Mesendoderm (in vitro differentiated cells): ENCODE measurements around the gene ZBTB40.

ENCODE experiments used
- DNase-seq: peaks from one replicate; pipeline ENCODE4 v3.0.0; 2013
- H2AK5ac ChIP-seq: 2 replicates; pipeline ENCODE4 v1.6.1; 2013; ENCODE audit warnings: low read length, inconsistent platforms
- H2BK120ac ChIP-seq: 2 replicates; pipeline ENCODE4 v1.6.1; 2013; ENCODE audit warnings: low read depth, mild to moderate bottlenecking, low read length, moderate library complexity, mixed read lengths
- H2BK15ac ChIP-seq: replicated peaks from 2 replicates; pipeline ENCODE4 v1.6.1; 2013; ENCODE audit warnings: low read depth, mild to moderate bottlenecking, moderate library complexity
- H2BK5ac ChIP-seq: 2 replicates; pipeline ENCODE4 v1.6.1; 2013; ENCODE audit warnings: low read length, inconsistent platforms
- H3K18ac ChIP-seq: 2 replicates; pipeline ENCODE4 v1.6.1; 2013; ENCODE audit warnings: mild to moderate bottlenecking, low read length, mixed read lengths
- H3K23ac ChIP-seq: one replicate; pipeline ENCODE4 v1.6.1; 2013; ENCODE audit warnings: low read length
- H3K27ac ChIP-seq: 2 replicates; pipeline ENCODE4 v1.5.1; 2013; ENCODE audit warnings: low read depth, mild to moderate bottlenecking, inconsistent platforms, low read length, moderate library complexity
- H3K27me3 ChIP-seq: 2 replicates; pipeline ENCODE4 v1.6.1; 2013; ENCODE audit warnings: low read length, control low read depth, mild to moderate bottlenecking, inconsistent platforms; ENCODE audit not compliant: insufficient read depth, poor library complexity
- H3K36me3 ChIP-seq: 2 replicates; pipeline ENCODE4 v1.6.1; 2013; ENCODE audit warnings: low read length, inconsistent platforms; ENCODE audit not compliant: control insufficient read depth, insufficient read depth
- H3K4ac ChIP-seq: one replicate; pipeline ENCODE4 v1.6.1; 2013; ENCODE audit warnings: low read depth, mild to moderate bottlenecking, low read length, moderate library complexity
- H3K4me1 ChIP-seq: 2 replicates; pipeline ENCODE4 v1.6.1; 2013; ENCODE audit warnings: low read depth, low read length, inconsistent platforms; ENCODE audit not compliant: control insufficient read depth
- H3K4me2 ChIP-seq: 2 replicates; pipeline ENCODE4 v1.6.1; 2013; ENCODE audit warnings: low read length
- H3K4me3 ChIP-seq: 2 replicates; pipeline ENCODE4 v1.5.1; 2013; ENCODE audit warnings: mild to moderate bottlenecking, low read length
- H3K56ac ChIP-seq: one replicate; pipeline ENCODE4 v1.6.1; 2013; ENCODE audit warnings: low read length
- H3K79me1 ChIP-seq: 2 replicates; pipeline ENCODE4 v1.6.1; 2013; ENCODE audit warnings: low read length, inconsistent platforms
- H3K79me2 ChIP-seq: 2 replicates; pipeline ENCODE4 v1.6.1; 2013; ENCODE audit warnings: mild to moderate bottlenecking, low read length; ENCODE audit not compliant: control insufficient read depth, insufficient read depth
- H3K9ac ChIP-seq: 2 replicates; pipeline ENCODE4 v1.6.1; 2013; ENCODE audit warnings: low read length, inconsistent platforms
- H4K5ac ChIP-seq: one replicate; pipeline ENCODE4 v1.6.1; 2013; ENCODE audit warnings: low read length
- H4K8ac ChIP-seq: one replicate; pipeline ENCODE4 v1.6.1; 2013; ENCODE audit warnings: low read depth, mild to moderate bottlenecking, control low read depth, low read length, moderate library complexity
- WGBS: extraction: QIAGEN DNeasy Blood & Tissue Kit; methylation state at CpG from one replicate; pipeline ENCODE4 v1.1.7; 2013; ENCODE audit warnings: low lambda C conversion rate, missing lambda C conversion rate; ENCODE audit not compliant: insufficient coverage; ENCODE audit errors: extremely low coverage; 5-methylcytosine and 5-hydroxymethylcytosine counted together

Gene ZBTB40

DNA sequence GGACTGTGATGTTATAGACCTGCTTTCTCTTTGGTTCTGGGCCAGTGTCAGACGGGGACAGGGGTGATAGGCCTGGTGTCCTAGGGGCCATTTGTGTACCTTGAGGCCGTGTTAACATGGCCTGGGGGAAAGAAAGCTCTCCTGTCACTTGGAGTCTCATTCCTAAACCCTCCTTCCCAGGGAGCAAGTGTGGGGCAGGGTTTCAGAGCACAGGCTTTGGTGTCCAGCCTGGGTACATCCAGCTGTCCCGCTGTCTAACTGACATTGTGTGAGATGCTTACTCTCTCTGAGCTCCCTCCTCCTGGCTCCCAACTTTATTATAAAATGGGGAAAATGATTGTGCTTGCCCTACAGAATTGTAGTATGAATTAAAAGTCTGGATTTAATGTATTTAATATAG is 79.1 kb downstream of the ZBTB40 start:
- H3K27ac ChIP-seq = no peak overlapping the region

DNA sequence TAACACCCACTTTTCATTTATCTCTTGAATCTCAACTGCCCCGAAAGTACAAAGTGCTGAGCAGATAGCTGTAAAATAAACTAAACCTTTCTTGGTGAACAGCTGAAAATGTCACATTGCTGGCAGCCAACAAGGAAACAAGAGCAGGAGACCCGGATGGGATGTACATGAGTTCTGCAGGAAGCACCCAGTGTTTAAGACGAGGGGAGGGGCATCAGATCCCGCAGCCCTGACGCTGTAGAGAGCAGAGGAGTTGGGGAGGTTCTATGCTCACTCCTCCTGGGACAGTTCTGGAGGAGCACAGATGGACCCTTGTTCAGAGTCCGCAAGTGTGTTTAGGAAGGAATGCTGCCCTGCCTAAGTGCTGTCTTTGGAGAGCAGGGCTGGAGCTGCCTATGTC is 79.6 kb downstream of the ZBTB40 start:
- H2AK5ac ChIP-seq = no peak overlapping the region
- no peak overlapping the region for H4K5ac ChIP-seq
- H3K4me2 ChIP-seq = no peak overlapping the region
- no peak overlapping the region for H3K56ac ChIP-seq
- H2BK120ac ChIP-seq = no peak overlapping the region
- no peak overlapping the region for H3K4me3 ChIP-seq
- peaks cover 4% of the 10 kb centered on the region for H3K36me3 ChIP-seq
- no peak overlapping the region for H3K9ac ChIP-seq
- no peak overlapping the region for H4K8ac ChIP-seq
- H3K27me3 ChIP-seq = no peaks in the 10 kb centered on the region
- WGBS = no CpG with 5 or more reads among the region's 6 CpGs
- no peak overlapping the region for H3K23ac ChIP-seq
- no peaks in the 10 kb centered on the region for H3K4me1 ChIP-seq
- no peaks in the 10 kb centered on the region for H3K79me1 ChIP-seq
- H3K4ac ChIP-seq = no peak overlapping the region
- H3K27ac ChIP-seq = no peak overlapping the region
- no peak overlapping the region for H2BK15ac ChIP-seq
- no peak overlapping the region for H2BK5ac ChIP-seq
- no peak overlapping the region for H3K18ac ChIP-seq
- DNase-seq = no peak
- H3K79me2 ChIP-seq = no peaks in the 10 kb centered on the region

More for the DNA sequence above, 79.1 kb downstream of the ZBTB40 start:
- Histone ChIP-seq H2BK120ac (no peak overlapping the region), H3K56ac (no peak overlapping the region), H3K4ac (no peak overlapping the region), H2AK5ac (no peak overlapping the region), H3K79me2 (no peaks in the 10 kb centered on the region), H3K23ac (no peak overlapping the region), H3K79me1 (no peaks in the 10 kb centered on the region), H3K36me3 (peaks cover 4% of the 10 kb centered on the region), H3K27me3 (no peaks in the 10 kb centered on the region), H4K8ac (no peak overlapping the region), H3K9ac (no peak overlapping the region), H2BK5ac (no peak overlapping the region), H2BK15ac (no peak overlapping the region), H3K4me2 (no peak overlapping the region), H3K4me1 (no peaks in the 10 kb centered on the region), H3K4me3 (no peak overlapping the region), H3K18ac (no peak overlapping the region), H4K5ac (no peak overlapping the region)
- WGBS = no CpG with 5 or more reads among the region's 3 CpGs
- DNase-seq = no peak

DNA sequence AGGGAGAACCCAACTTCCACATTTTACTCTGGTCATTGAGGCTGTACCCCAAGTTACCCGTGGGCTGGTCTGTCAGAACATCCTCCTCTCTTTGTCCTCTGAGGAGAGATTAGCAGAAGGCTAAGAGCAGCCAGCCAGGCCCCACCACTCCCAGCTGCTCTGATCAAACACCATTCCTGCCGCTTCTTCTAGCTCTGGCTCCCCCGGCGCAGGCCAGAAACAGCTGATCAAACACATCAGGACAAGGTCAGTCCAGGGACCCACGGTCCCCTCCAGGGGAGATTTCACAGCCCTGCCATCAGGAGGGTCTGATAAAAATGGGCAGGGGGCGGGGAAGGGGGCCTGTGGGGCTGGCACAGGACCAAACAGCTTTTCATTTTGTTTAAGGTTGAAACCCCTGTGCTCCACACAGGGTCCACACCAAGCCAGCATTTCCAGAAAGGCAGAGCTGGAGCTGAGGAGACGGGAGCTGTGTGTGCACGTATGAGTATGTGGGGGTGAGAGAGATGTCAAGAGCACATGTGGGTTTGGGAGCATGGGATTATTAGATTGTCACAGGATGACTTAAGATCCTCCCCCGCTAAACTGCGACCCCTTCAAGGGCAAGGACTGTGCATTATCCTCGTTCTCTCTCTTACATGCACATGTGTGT is 81.7 kb downstream of the ZBTB40 start:
- H2BK15ac ChIP-seq = no peak overlapping the region
- H3K4me1 ChIP-seq = no peaks in the 10 kb centered on the region
- H3K4me2 ChIP-seq = no peak overlapping the region
- no peaks in the 10 kb centered on the region for H3K79me2 ChIP-seq
- no peaks in the 10 kb centered on the region for H3K27me3 ChIP-seq
- H4K5ac ChIP-seq = no peak overlapping the region
- WGBS = no CpG with 5 or more reads among the region's 11 CpGs
- no peak overlapping the region for H2BK5ac ChIP-seq
- no peak overlapping the region for H2BK120ac ChIP-seq
- no peak overlapping the region for H3K23ac ChIP-seq
- no peaks in the 10 kb centered on the region for H3K79me1 ChIP-seq
- no peak overlapping the region for H3K4me3 ChIP-seq
- no peak overlapping the region for H3K56ac ChIP-seq
- H2AK5ac ChIP-seq = no peak overlapping the region
- H3K36me3 ChIP-seq = no peaks in the 10 kb centered on the region
- H3K4ac ChIP-seq = no peak overlapping the region
- no peak for DNase-seq
- H3K18ac ChIP-seq = no peak overlapping the region
- H4K8ac ChIP-seq = no peak overlapping the region
- no peak overlapping the region for H3K9ac ChIP-seq
- no peak overlapping the region for H3K27ac ChIP-seq

DNA sequence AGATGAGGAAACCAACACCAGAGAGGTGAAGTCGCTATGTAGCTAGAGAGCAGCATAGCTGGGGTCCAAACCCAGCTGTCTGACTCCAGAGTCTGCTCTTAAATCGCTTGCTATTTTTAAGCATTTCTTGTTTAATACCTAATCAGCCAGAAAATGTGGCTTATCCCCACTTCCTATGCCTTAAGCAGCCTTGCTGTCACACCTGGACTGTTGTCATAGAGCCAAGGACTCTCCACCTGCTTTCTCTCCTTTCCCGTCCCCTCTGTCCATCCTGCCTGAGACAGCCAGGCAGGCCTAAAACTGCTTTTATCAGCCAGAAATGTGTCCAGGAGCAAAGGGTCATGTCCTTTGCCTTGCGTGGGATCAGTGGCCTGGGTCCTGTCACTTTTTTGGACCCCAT is 83.3 kb downstream of the ZBTB40 start:
- no peak for DNase-seq
- no peak overlapping the region for H3K27ac ChIP-seq
- no CpG with 5 or more reads among the region's 4 CpGs for WGBS
- no peaks in the 10 kb centered on the region for H3K4me1 ChIP-seq
- H3K9ac ChIP-seq = no peak overlapping the region
- H2AK5ac ChIP-seq = no peak overlapping the region
- H3K4me3 ChIP-seq = no peak overlapping the region
- no peak overlapping the region for H3K23ac ChIP-seq
- H3K27me3 ChIP-seq = no peaks in the 10 kb centered on the region
- no peaks in the 10 kb centered on the region for H3K36me3 ChIP-seq
- no peak overlapping the region for H3K4ac ChIP-seq
- H4K8ac ChIP-seq = no peak overlapping the region
- no peaks in the 10 kb centered on the region for H3K79me2 ChIP-seq
- H2BK5ac ChIP-seq = no peak overlapping the region
- no peak overlapping the region for H4K5ac ChIP-seq
- no peak overlapping the region for H2BK120ac ChIP-seq
- H3K56ac ChIP-seq = no peak overlapping the region
- no peak overlapping the region for H3K4me2 ChIP-seq
- no peak overlapping the region for H3K18ac ChIP-seq
- no peak overlapping the region for H2BK15ac ChIP-seq
- H3K79me1 ChIP-seq = no peaks in the 10 kb centered on the region

DNA sequence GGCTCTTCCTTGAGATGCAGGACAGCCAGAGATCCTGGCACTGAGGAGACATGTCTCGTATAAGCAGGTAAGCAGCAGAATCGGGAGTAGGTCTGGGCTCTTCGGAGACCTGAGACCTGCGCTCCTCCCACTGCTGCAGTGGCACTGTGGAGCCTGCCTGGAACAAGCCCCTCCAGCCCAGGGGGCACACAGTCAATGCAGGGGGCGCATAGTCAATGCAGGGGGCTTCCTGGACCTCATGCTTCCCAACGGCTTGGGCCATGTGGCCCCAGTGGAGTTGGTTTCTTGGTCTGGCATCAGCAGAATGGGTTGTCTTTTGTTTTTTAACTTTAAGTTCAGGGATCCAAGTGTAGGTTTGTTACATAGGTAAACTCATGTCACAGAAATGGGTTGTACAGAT is 83.7 kb downstream of the ZBTB40 start:
- Histone ChIP-seq H4K5ac (no peak overlapping the region), H2BK15ac (no peak overlapping the region), H3K18ac (no peak overlapping the region)

DNA sequence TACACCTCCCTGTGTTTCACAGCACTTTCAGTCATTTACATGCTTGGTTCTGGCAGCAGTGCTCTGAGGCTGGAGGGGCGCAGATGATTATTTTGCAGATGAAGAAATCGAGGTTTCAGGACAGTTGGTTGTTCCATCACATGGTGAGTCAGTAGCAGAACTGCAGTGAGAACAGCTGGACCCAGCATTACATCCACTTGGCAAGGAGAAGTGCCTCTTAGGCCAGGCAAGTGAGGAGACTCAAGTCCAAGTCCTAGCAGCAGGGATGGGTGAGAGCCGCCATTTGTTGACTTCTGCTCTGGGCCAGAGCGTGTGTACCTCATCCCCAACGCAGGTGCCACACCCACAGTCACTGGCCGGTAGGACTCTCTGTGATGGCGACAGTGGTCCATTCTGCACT is 84.9 kb downstream of the ZBTB40 start:
- no peak overlapping the region for H3K27ac ChIP-seq
- H3K79me2 ChIP-seq = no peaks in the 10 kb centered on the region
- no peak overlapping the region for H2AK5ac ChIP-seq
- no peak for DNase-seq
- no peak overlapping the region for H3K4me2 ChIP-seq
- no peak overlapping the region for H3K56ac ChIP-seq
- H3K4ac ChIP-seq = no peak overlapping the region
- no peaks in the 10 kb centered on the region for H3K36me3 ChIP-seq
- H3K4me1 ChIP-seq = no peaks in the 10 kb centered on the region
- H2BK120ac ChIP-seq = no peak overlapping the region
- H3K27me3 ChIP-seq = no peaks in the 10 kb centered on the region
- H3K23ac ChIP-seq = no peak overlapping the region
- no peak overlapping the region for H3K9ac ChIP-seq
- no peak overlapping the region for H3K4me3 ChIP-seq
- H3K79me1 ChIP-seq = no peaks in the 10 kb centered on the region
- no peak overlapping the region for H2BK5ac ChIP-seq
- no peak overlapping the region for H4K5ac ChIP-seq
- H4K8ac ChIP-seq = no peak overlapping the region
- no peak overlapping the region for H2BK15ac ChIP-seq
- no CpG with 5 or more reads among the region's 7 CpGs for WGBS
- no peak overlapping the region for H3K18ac ChIP-seq

More for the DNA sequence above, 83.7 kb downstream of the ZBTB40 start:
- no peaks in the 10 kb centered on the region for H3K36me3 ChIP-seq
- DNase-seq = no peak
- H3K4me1 ChIP-seq = no peaks in the 10 kb centered on the region
- H3K9ac ChIP-seq = no peak overlapping the region
- H3K4me2 ChIP-seq = no peak overlapping the region
- H3K4ac ChIP-seq = no peak overlapping the region
- no peak overlapping the region for H3K27ac ChIP-seq
- no peak overlapping the region for H2BK5ac ChIP-seq
- H3K4me3 ChIP-seq = no peak overlapping the region
- H3K23ac ChIP-seq = peak overlapping the region; percentile 15
- no CpG with 5 or more reads among the region's 6 CpGs for WGBS
- H2AK5ac ChIP-seq = no peak overlapping the region
- no peak overlapping the region for H2BK120ac ChIP-seq
- no peaks in the 10 kb centered on the region for H3K79me2 ChIP-seq
- H3K27me3 ChIP-seq = no peaks in the 10 kb centered on the region
- no peak overlapping the region for H3K56ac ChIP-seq
- no peak overlapping the region for H4K8ac ChIP-seq
- H3K79me1 ChIP-seq = no peaks in the 10 kb centered on the region
